Subcutaneous abdominal adipose tissue (tissue), 5 donors: Measurements from ENCODE around the gene PRR23E.

Source experiments
- H3K27ac ChIP-seq: one replicate; pipeline ENCODE4 v1.7.0; 2013; ENCODE audit warnings: low read depth, mild to moderate bottlenecking, inconsistent platforms, low read length, moderate library complexity
- H3K27me3 ChIP-seq, 5 donors: one replicate each; pipeline ENCODE4 v1.7.0; 2013; ENCODE audit warnings: low read length in 5 of 5, inconsistent platforms in 1 of 5; ENCODE audit not compliant: control insufficient read depth in 5 of 5, insufficient read depth in 4 of 5
- H3K36me3 ChIP-seq, 5 donors: one replicate each; pipeline ENCODE4 v1.7.0; 2013; ENCODE audit warnings: low read length in 5 of 5; ENCODE audit not compliant: control insufficient read depth in 5 of 5, insufficient read depth in 5 of 5
- H3K4me1 ChIP-seq, 5 donors: one replicate each; pipeline ENCODE4 v1.7.0; 2013; ENCODE audit warnings: low read length in 5 of 5, mild to moderate bottlenecking in 3 of 5, moderate library complexity in 1 of 5; ENCODE audit not compliant: control insufficient read depth in 5 of 5, insufficient read depth in 5 of 5
- H3K4me3 ChIP-seq, 5 donors: one replicate each; pipeline ENCODE4 v1.7.0; 2013; ENCODE audit warnings: low read length in 5 of 5, low read depth in 1 of 5
- H3K9ac ChIP-seq, 5 donors: one replicate each; pipeline ENCODE4 v1.7.0; 2013; ENCODE audit warnings: low read length in 5 of 5, mild to moderate bottlenecking in 4 of 5, moderate library complexity in 3 of 5
- H3K9me3 ChIP-seq, 5 donors: one replicate each; pipeline ENCODE4 v1.7.0; 2013; ENCODE audit warnings: low read length in 5 of 5; ENCODE audit not compliant: control insufficient read depth in 5 of 5
- donor health status: healthy.
- donor health status: healthy.
- donor health status: healthy.
- donor health status: healthy.
- donor health status: healthy.

Gene PRR23E

GRCh38 chr3:127224118-127224517 is 31.2 kb downstream of the PRR23E start:
- H3K4me3 ChIP-seq: peak overlapping the region in 1 of 5 donors; percentile 13
- peaks cover 0 to 5% (median 0%) of the 10 kb centered on the region in 5 donors for H3K4me1 ChIP-seq
- H3K27ac ChIP-seq: no peak overlapping the region
- peaks cover 2 to 21% (median 14%) of the 10 kb centered on the region in 5 donors for H3K9me3 ChIP-seq
- H3K36me3 ChIP-seq: no peaks in the 10 kb centered on the region
- no peak overlapping the region for H3K9ac ChIP-seq
- H3K27me3 ChIP-seq: peaks cover 4 to 18% (median 9%) of the 10 kb centered on the region in 5 donors

GRCh38 chr3:127226457-127226856 is 33.5 kb downstream of the PRR23E start:
- no peaks in the 10 kb centered on the region for H3K36me3 ChIP-seq
- H3K27ac ChIP-seq: no peak overlapping the region
- H3K9ac ChIP-seq: no peak overlapping the region
- peaks cover 0 to 9% (median 3%) of the 10 kb centered on the region in 5 donors for H3K27me3 ChIP-seq
- peaks cover 3 to 30% (median 18%) of the 10 kb centered on the region in 5 donors for H3K9me3 ChIP-seq
- H3K4me3 ChIP-seq: no peak overlapping the region
- H3K4me1 ChIP-seq: peaks cover 0 to 5% (median 0%) of the 10 kb centered on the region in 5 donors

- Histone ChIP-seq H3K4me3 (no peak overlapping the region), H3K27ac (no peak overlapping the region), H3K9me3 (peaks cover 3 to 31% (median 20%) of the 10 kb centered on the region in 5 donors), H3K27me3 (peaks cover 0 to 12% (median 0%) of the 10 kb centered on the region in 5 donors), H3K4me1 (peaks cover 0 to 5% (median 0%) of the 10 kb centered on the region in 5 donors), H3K36me3 (no peaks in the 10 kb centered on the region), H3K9ac (no peak overlapping the region)
Measured at GRCh38 chr3:127226946-127227842, 34.3 kb downstream of the PRR23E start.

DNA sequence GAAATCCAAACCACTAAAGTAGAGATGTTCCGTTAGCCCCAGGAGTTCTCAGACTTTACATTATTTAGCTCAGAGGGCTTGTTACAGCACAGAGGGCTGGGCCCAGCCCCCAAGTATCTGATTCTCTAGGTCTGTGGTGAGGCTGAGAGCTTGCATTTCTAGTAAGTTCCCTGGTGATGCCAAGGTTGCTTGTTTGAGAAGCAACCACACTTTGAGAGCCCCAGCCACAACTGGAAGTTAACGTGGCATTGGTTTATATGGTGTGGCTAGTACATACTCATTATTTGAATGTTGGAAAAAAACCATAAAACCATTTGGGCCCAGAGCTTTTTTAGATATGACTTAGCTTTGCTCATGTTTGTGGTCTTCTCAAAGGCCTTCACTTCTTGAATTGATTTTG is 35.9 kb downstream of the PRR23E start:
- Histone ChIP-seq H3K9me3 (peaks cover 3 to 31% (median 20%) of the 10 kb centered on the region in 5 donors), H3K9ac (no peak overlapping the region), H3K4me3 (no peak overlapping the region), H3K27me3 (peaks cover 0 to 7% (median 3%) of the 10 kb centered on the region in 5 donors), H3K4me1 (peaks cover 0 to 5% (median 0%) of the 10 kb centered on the region in 5 donors), H3K36me3 (no peaks in the 10 kb centered on the region), H3K27ac (no peak overlapping the region)

GRCh38 chr3:127233371-127233770 is 40.4 kb downstream of the PRR23E start:
- no peak overlapping the region for H3K4me3 ChIP-seq
- peaks cover 0 to 3% (median 0%) of the 10 kb centered on the region in 5 donors for H3K27me3 ChIP-seq
- H3K9ac ChIP-seq: no peak overlapping the region
- H3K36me3 ChIP-seq: no peaks in the 10 kb centered on the region
- H3K9me3 ChIP-seq: peaks cover 2 to 10% (median 9%) of the 10 kb centered on the region in 5 donors
- H3K27ac ChIP-seq: no peak overlapping the region
- H3K4me1 ChIP-seq: no peaks in the 10 kb centered on the region

GRCh38 chr3:127234778-127235177 is 41.8 kb downstream of the PRR23E start:
- Histone ChIP-seq H3K9ac (no peak overlapping the region), H3K36me3 (no peaks in the 10 kb centered on the region), H3K27me3 (peaks cover 0 to 3% (median 0%) of the 10 kb centered on the region in 5 donors), H3K4me1 (no peaks in the 10 kb centered on the region), H3K9me3 (peaks cover 2 to 10% (median 9%) of the 10 kb centered on the region in 5 donors), H3K4me3 (no peak overlapping the region), H3K27ac (no peak overlapping the region)

GRCh38 chr3:127235706-127236105 is 42.8 kb downstream of the PRR23E start:
- Histone ChIP-seq H3K27me3 (peaks cover 0 to 3% (median 0%) of the 10 kb centered on the region in 5 donors), H3K9me3 (peaks cover 2 to 9% (median 6%) of the 10 kb centered on the region in 5 donors), H3K9ac (no peak overlapping the region)

DNA sequence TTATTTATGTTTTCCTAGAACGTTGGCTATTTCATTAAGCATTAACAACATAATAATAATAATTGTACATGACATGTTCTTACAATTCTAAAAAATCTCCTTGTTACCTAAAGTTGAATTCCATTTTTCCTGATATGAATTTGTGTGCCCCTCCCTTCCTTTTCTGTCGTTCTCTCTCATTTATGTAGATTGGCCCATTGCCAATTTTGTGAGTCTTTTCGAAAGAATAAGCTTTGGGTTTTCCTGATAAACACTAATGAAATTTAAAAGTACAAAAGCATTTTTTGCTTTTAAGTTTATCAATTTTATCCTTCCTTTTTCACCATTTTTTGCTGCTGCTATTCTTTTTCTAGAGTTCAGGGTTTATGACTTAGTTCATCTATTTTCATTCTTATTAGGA is 44.9 kb downstream of the PRR23E start:
- Histone ChIP-seq H3K9ac (no peak overlapping the region), H3K27me3 (peaks cover 0 to 3% (median 0%) of the 10 kb centered on the region in 5 donors), H3K36me3 (no peaks in the 10 kb centered on the region), H3K4me3 (no peak overlapping the region), H3K4me1 (no peaks in the 10 kb centered on the region), H3K27ac (no peak overlapping the region), H3K9me3 (peaks cover 2 to 9% (median 5%) of the 10 kb centered on the region in 5 donors)

More at GRCh38 chr3:127235706-127236105, 42.8 kb downstream of the PRR23E start:
- no peaks in the 10 kb centered on the region for H3K4me1 ChIP-seq
- no peaks in the 10 kb centered on the region for H3K36me3 ChIP-seq
- H3K27ac ChIP-seq: no peak overlapping the region
- no peak overlapping the region for H3K4me3 ChIP-seq

DNA sequence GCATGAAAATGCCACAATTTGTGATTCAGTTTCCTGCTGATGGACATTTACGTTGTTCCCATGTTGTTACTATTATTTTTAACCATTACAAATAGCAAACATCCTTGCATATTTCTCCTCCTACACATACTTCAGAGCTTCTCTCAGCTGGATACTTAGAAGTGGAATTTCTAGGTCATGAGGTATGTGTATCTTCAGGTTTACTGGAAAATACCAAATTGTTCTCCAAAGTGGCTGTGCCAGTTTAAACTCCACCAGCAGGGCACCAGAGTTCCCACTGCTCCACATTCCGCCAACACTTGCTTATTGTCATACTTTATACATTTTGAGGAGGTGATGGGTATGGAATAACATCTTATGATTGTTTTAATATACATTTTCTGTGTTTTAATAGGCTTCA is 45.7 kb downstream of the PRR23E start:
- H3K27ac ChIP-seq: no peak overlapping the region
- no peaks in the 10 kb centered on the region for H3K36me3 ChIP-seq
- H3K27me3 ChIP-seq: no peaks in the 10 kb centered on the region
- no peak overlapping the region for H3K9ac ChIP-seq
- peaks cover 2 to 12% (median 5%) of the 10 kb centered on the region in 5 donors for H3K9me3 ChIP-seq
- no peak overlapping the region for H3K4me3 ChIP-seq
- no peaks in the 10 kb centered on the region for H3K4me1 ChIP-seq

DNA sequence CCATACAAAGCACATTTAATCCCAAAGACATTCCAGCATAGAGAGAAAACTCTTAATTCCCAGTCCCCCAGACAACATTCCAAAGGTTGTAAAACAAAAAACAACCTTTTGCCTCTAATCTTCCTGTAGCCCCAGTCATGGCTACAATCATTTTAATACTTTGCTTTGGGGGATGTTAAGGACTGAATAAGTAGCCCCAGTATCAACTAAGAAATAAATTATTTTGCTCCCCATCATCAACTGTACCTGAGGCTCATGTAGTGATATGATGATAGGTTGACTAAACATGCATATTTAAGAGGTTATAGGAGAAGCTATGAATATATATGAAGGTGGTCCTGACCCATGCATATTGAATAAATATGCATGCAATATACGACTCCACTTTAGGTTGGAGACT is 54.4 kb downstream of the PRR23E start:
- Histone ChIP-seq H3K27ac (no peak overlapping the region), H3K9me3 (peaks cover 4 to 29% (median 22%) of the 10 kb centered on the region in 5 donors), H3K4me1 (no peaks in the 10 kb centered on the region), H3K36me3 (no peaks in the 10 kb centered on the region), H3K27me3 (peaks cover 0 to 2% (median 0%) of the 10 kb centered on the region in 5 donors), H3K4me3 (no peak overlapping the region), H3K9ac (no peak overlapping the region)
